RWPE1 (cell line): ENCODE measurements around the gene SPATA6.

Source experiments
- CTCF ChIA-PET: fragments of 350-600 bp; sonication (Branson Sonifier 250); formaldehyde crosslinking; extraction: SDS; loops from one replicate; lab custom pipeline; 2021; lab: Yijun Ruan, JAX
- POLR2A ChIA-PET: fragments of 400-600 bp; formaldehyde crosslinking; extraction: SDS; loops from one replicate; lab custom pipeline; 2020; ENCODE audit warnings: antibody characterized with exemption; ENCODE audit not compliant: low non-redundant PET; lab: Yijun Ruan, JAX
- DNase-seq: peaks from one replicate; pipeline ENCODE4 v3.0.0; 2012; ENCODE audit warnings: low spot score
- H3K27ac ChIP-seq: fragments of 450-650 bp; 2 replicates; pipeline ENCODE4 v1.5.1; 2017
- TF ChIP-seq, protein P1 (sequence below): fragments of 450-650 bp; conservative IDR thresholded peaks from 2 replicates; pipeline ENCODE4 v1.5.1; 2017; ENCODE audit warnings: low read depth, mild to moderate bottlenecking

Gene SPATA6

GRCh38 chr1:48251323-48251722 lies 220.7 kb downstream of the SPATA6 start:
- no peak for DNase-seq
- CTCF ChIA-PET: interaction anchor here (0.6 kb wide), 1 partner anchor 937 kb away, joined by 3 read pairs; the partner anchor contains the start of gene STIL
- TF ChIP-seq, protein P1, sequence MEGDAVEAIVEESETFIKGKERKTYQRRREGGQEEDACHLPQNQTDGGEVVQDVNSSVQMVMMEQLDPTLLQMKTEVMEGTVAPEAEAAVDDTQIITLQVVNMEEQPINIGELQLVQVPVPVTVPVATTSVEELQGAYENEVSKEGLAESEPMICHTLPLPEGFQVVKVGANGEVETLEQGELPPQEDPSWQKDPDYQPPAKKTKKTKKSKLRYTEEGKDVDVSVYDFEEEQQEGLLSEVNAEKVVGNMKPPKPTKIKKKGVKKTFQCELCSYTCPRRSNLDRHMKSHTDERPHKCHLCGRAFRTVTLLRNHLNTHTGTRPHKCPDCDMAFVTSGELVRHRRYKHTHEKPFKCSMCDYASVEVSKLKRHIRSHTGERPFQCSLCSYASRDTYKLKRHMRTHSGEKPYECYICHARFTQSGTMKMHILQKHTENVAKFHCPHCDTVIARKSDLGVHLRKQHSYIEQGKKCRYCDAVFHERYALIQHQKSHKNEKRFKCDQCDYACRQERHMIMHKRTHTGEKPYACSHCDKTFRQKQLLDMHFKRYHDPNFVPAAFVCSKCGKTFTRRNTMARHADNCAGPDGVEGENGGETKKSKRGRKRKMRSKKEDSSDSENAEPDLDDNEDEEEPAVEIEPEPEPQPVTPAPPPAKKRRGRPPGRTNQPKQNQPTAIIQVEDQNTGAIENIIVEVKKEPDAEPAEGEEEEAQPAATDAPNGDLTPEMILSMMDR: no peak
- no peak overlapping the region for H3K27ac ChIP-seq
- POLR2A ChIA-PET: no interaction called here

DNA sequence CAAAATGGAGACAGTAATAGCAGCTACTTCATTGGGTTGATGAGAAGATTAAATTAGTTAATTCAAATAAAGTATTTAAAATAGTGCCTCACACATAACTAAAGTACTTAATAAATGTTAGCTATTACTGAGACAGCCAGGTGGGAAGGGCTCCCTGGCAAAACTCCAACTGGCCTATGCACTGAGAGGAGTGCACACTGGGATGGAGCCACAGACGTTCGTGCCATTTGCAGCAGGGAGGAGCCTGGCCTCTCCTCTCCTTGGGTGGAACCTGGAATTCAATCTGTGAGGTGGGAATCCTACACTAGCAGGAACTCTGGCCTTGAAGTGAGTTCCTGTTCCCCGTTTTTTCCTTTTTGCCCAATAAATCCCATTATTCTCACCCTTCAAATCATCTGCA lies 221.4 kb downstream of the SPATA6 start:
- H3K27ac ChIP-seq: no peak overlapping the region
- POLR2A ChIA-PET: no interaction called here
- DNase-seq: no peak
- TF ChIP-seq, protein P1: no peak
- CTCF ChIA-PET: interaction anchor here (0.6 kb wide), 1 partner anchor 252 kb away, joined by 6 read pairs; no protein-coding TSS in a partner anchor

DNA sequence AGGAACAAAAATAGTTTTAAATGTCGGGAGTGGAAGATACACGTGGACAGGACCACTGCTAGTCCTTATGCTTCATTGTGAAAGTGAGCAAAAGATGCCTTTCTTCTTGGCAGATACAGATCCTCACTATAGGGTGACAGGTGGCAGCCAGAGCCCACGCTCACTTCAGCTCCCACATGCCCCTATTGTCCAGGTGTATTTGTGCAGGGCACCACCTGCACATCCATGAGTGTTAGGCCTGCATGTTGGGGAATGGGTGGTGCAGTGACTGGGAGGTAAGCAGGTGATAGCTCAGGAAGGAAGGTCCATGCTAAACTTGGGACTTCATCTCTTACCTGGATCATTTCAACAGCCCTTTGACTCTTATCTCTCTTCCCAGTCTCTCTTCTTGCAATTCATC lies 222.1 kb downstream of the SPATA6 start:
- DNase-seq: no peak
- TF ChIP-seq, protein P1: no peak
- H3K27ac ChIP-seq: no peak overlapping the region
- POLR2A ChIA-PET: no interaction called here
- CTCF ChIA-PET: interaction anchor here (0.5 to 0.6 kb wide), 3 partner anchors 249 to 435 kb away, joined by 3 to 6 read pairs (median 4); no protein-coding TSS in a partner anchor

- no peak overlapping the region for H3K27ac ChIP-seq
- POLR2A ChIA-PET: no interaction called here
- CTCF ChIA-PET: no interaction called here
- DNase-seq: no peak
- TF ChIP-seq, protein P1: no peak
Observed at GRCh38 chr1:48248356-48248755, 223.6 kb downstream of the SPATA6 start.

DNA sequence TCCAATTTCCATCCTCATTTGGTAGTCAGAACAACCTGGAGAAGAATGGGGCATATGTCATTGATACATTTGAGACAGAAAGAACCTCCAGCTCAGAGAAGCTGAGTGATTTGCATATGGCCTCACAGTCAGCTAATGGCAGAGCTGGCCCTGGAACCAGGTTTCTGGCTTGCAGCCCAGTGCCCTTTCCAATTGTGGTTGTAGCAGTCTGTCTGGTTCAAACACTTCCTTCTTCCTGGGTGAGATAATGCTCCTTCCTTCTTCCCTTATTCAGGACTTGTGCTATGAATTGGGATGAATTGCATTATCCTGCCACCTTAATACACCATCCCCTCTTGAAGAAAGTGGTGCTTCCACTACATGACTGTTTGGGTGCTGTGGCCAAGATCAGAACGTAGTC lies 225.3 kb downstream of the SPATA6 start:
- no peak overlapping the region for H3K27ac ChIP-seq
- CTCF ChIA-PET: no interaction called here
- DNase-seq: no peak
- POLR2A ChIA-PET: no interaction called here
- TF ChIP-seq, protein P1: no peak
